Endothelial cell of umbilical vein (primary cell): ENCODE measurements around the gene WDFY3. TPM values are rescaled to one million over a fixed set of nuclear protein-coding genes. Genes with fewer than 3 reads are reported as not detected.

Experiments
- BruUV-seq: library from RNA; stranded (reverse); fragments of 400-500 nt; replicated peaks from 2 replicates; lab custom pipeline; 2021; lab: Mats Ljungman, UMichigan
- CTCF ChIA-PET: fragments of 300-600, 350-600 bp; sonication (Branson Sonifier 250); formaldehyde crosslinking; loops from one replicate; lab custom pipeline; 2021; ENCODE audit warnings: antibody characterized with exemption, inconsistent platforms; lab: Charles Lee
- POLR2A ChIA-PET: fragments of 300-600, 350-600 bp; sonication (Branson Sonifier 250); formaldehyde crosslinking; loops from one replicate; lab custom pipeline; 2021; ENCODE audit warnings: antibody characterized with exemption, inconsistent platforms; lab: Charles Lee
- DNase-seq: peaks from one replicate; pipeline ENCODE4 v3.0.0-alpha.2; 2011; ENCODE audit warnings: low read depth, low spot score
- FAIRE-seq: peaks from 2 replicates; lab custom pipeline; 2011; peaks lifted over from hg19 to GRCh38; lab: Jason Lieb, UNC
- H2AFZ ChIP-seq: 2 replicates; pipeline ENCODE4 v1.6.0; 2012; ENCODE audit warnings: low read depth, low read length, control low read depth, inconsistent platforms
- H3K27ac ChIP-seq: 2 replicates; pipeline ENCODE4 v1.5.1; 2011; ENCODE audit warnings: low read depth, mild to moderate bottlenecking, control low read depth, low read length, moderate library complexity; ENCODE audit not compliant: insufficient read depth
- H3K27me3 ChIP-seq, 2 experiments: 2 replicates each; pipeline versions ENCODE4 v1.6.0 to v1.6.1; 2011; ENCODE audit warnings: low read length in 2 of 2, mixed read lengths in 1 of 2; ENCODE audit not compliant: control insufficient read depth in 2 of 2, insufficient read depth in 2 of 2
- H3K36me3 ChIP-seq, 2 experiments: 2 replicates in 1 of 2; 3 replicates in 1 of 2; pipeline ENCODE4 v1.5.1; 2011; ENCODE audit warnings: low read length in 2 of 2, mild to moderate bottlenecking in 1 of 2, moderate library complexity in 1 of 2; ENCODE audit not compliant: control insufficient read depth in 2 of 2, insufficient read depth in 2 of 2; ENCODE audit errors: extremely low read depth in 1 of 2
- H3K4me1 ChIP-seq: 3 replicates; pipeline ENCODE4 v1.5.1; 2011; ENCODE audit warnings: mild to moderate bottlenecking, low read length; ENCODE audit not compliant: control insufficient read depth, insufficient read depth; ENCODE audit errors: extremely low read depth
- H3K4me2 ChIP-seq: 2 replicates; pipeline ENCODE4 v1.6.1; 2011; ENCODE audit warnings: low read length, control low read depth, mixed read lengths; ENCODE audit not compliant: insufficient read depth
- H3K4me3 ChIP-seq, 3 experiments: fragments of 200-600 bp in 1 of 3; sonication (generic), shearing (Covaris generic) in 1 of 3; replicated peaks in 1 of 3; 2 replicates each; pipeline ENCODE4 v1.5.1; 2011 to 2016; ENCODE audit warnings: control low read depth in 3 of 3, low read length in 3 of 3, mild to moderate bottlenecking in 2 of 3, inconsistent platforms in 1 of 3, low read depth in 1 of 3, moderate library complexity in 1 of 3; ENCODE audit not compliant: insufficient read depth in 1 of 3
- H3K79me2 ChIP-seq: 2 replicates; pipeline ENCODE4 v1.6.0; 2012; ENCODE audit warnings: low read length, inconsistent platforms; ENCODE audit not compliant: control insufficient read depth, insufficient read depth
- H3K9ac ChIP-seq: replicated peaks from 2 replicates; pipeline ENCODE3; 2011; ENCODE audit warnings: low read length, control low read depth; ENCODE audit not compliant: insufficient read depth; ENCODE audit errors: extremely low read depth
- H3K9me1 ChIP-seq: replicated peaks from 3 replicates; pipeline ENCODE4 v1.6.0; 2011; ENCODE audit warnings: mild to moderate bottlenecking, low read length; ENCODE audit not compliant: control insufficient read depth, insufficient read depth; ENCODE audit errors: extremely low read depth
- H3K9me3 ChIP-seq: replicated peaks from 2 replicates; pipeline ENCODE4 v1.5.1; 2012; ENCODE audit warnings: low read length, inconsistent platforms; ENCODE audit not compliant: control insufficient read depth, insufficient read depth
- H4K20me1 ChIP-seq: replicated peaks from 2 replicates; pipeline ENCODE3; 2011; ENCODE audit warnings: mild to moderate bottlenecking, low read length; ENCODE audit not compliant: control insufficient read depth, insufficient read depth; ENCODE audit errors: extremely low read depth
- CTCF ChIP-seq, 2 donors: IDR thresholded peaks; 1 replicate in 1 of 2; 2 replicates in 1 of 2; pipeline ENCODE4 v1.5.1; 2011; ENCODE audit warnings: low read length in 2 of 2, mild to moderate bottlenecking in 2 of 2, moderate library complexity in 2 of 2, control low read depth in 1 of 2, inconsistent platforms in 1 of 2, low read depth in 1 of 2; ENCODE audit not compliant: insufficient read depth in 1 of 2; ENCODE audit errors: extremely low read depth in 1 of 2
- EZH2 ChIP-seq: IDR thresholded peaks from 2 replicates; pipeline ENCODE4 v1.6.1; 2012; ENCODE audit warnings: borderline replicate concordance, low read depth, mild to moderate bottlenecking, moderate library complexity, low read length, inconsistent platforms; ENCODE audit not compliant: severe bottlenecking
- FOS ChIP-seq: IDR thresholded peaks from 2 replicates; pipeline ENCODE4 v1.6.1; 2011; ENCODE audit warnings: mild to moderate bottlenecking, low read length, moderate library complexity, borderline replicate concordance; ENCODE audit not compliant: insufficient read depth
- GATA2 ChIP-seq: IDR thresholded peaks from 2 replicates; pipeline ENCODE4 v1.7.0; 2011; ENCODE audit warnings: low read depth, mild to moderate bottlenecking, moderate library complexity, mixed read lengths, low read length; ENCODE audit not compliant: insufficient read length, insufficient read depth
- JUN ChIP-seq: IDR thresholded peaks from 2 replicates; pipeline ENCODE4 v1.6.1; 2011; ENCODE audit warnings: borderline replicate concordance, low read depth; ENCODE audit not compliant: insufficient read length, insufficient read depth
- MAX ChIP-seq: IDR thresholded peaks from 2 replicates; pipeline ENCODE4 v1.6.1; 2011; ENCODE audit not compliant: insufficient read depth, insufficient read length
- MYC ChIP-seq: IDR thresholded peaks from one replicate; pipeline ENCODE4 v1.6.1; 2011; ENCODE audit warnings: mild to moderate bottlenecking, low read depth, low read length
- POLR2A ChIP-seq: IDR thresholded peaks from 2 replicates; pipeline ENCODE4 v1.6.1; 2012; ENCODE audit warnings: low read depth, mild to moderate bottlenecking, control low read depth, low read length
- POLR2AphosphoS5 ChIP-seq: IDR thresholded peaks from 2 replicates; pipeline ENCODE4 v1.6.1; 2012; ENCODE audit warnings: low read depth, mild to moderate bottlenecking, control low read depth, low read length, moderate library complexity; ENCODE audit not compliant: insufficient read depth
- dilution Hi-C: fragments of 300-500 bp; cut with MboI; formaldehyde crosslinking; loops from one replicate; pipeline ENCODE4 v1.15.0; 2019; ENCODE audit warnings: low sequenced_read_pairs; ENCODE audit not compliant: extremely low pct_ligation_motif_present
- intact Hi-C: fragments of 100-400 bp; cut with micrococcal nuclease; formaldehyde crosslinking; loops from one replicate; pipeline ENCODE4 v1.10.0; 2022
- polyA plus RNA-seq, 4 experiments: library from polyadenylated mRNA; depleted of rRNA in 3 of 4; stranded (reverse) in 3 of 4; unstranded in 1 of 4; fragments of >200 nt; gene quantifications; 2 replicates each; pipeline versions ENCODE4 v1.2.1 to v1.2.3, GENCODE V29; 2011 to 2012; ENCODE audit warnings: missing spikeins in 1 of 4
- total RNA-seq: library from RNA; stranded (reverse); gene quantifications from 2 replicates; pipeline ENCODE4 v1.2.3, GENCODE V29; 2021

WDFY3 gene
- total and polyA plus RNA-seq, 2 donors (not counting 3 experiments of a cell fraction or from before 2014, with no cell fraction given): 37.0 to 113 TPM

GRCh38 chr4:84994280-84994679, 27.8 kb upstream of the WDFY3 start:
- no peaks in the 10 kb centered on the region for H3K9me3 ChIP-seq
- no peak overlapping the region for H3K4me2 ChIP-seq
- intact Hi-C loops (no loop called here), dilution Hi-C loops (no loop called here)
- no peaks in the 10 kb centered on the region for H3K79me2 ChIP-seq
- FAIRE-seq: no peak
- no peak overlapping the region for H2AFZ ChIP-seq
- H3K27me3 ChIP-seq: peaks cover 0 to 6% of the 10 kb centered on the region in 2 experiments
- no peak overlapping the region for H3K27ac ChIP-seq
- no TSS peak for BruUV-seq
- no peaks in the 10 kb centered on the region for H3K4me1 ChIP-seq
- H4K20me1 ChIP-seq: no peaks in the 10 kb centered on the region
- DNase-seq: no peak
- ChIA-PET CTCF (no interaction called here), POLR2A (no interaction called here)
- H3K4me3 ChIP-seq: no peak overlapping the region
- no peaks in the 10 kb centered on the region for H3K9me1 ChIP-seq
- no peak for TF ChIP-seq EZH2
- no peak for TF ChIP-seq POLR2A
- TF ChIP-seq CTCF (IDR thresholded peaks at IDR 0.05; ENCODE audit: extremely low read depth in 1 of 2, insufficient read depth in 1 of 2, low read depth in 1 of 2, low read length in 2 of 2): no peak
- TF ChIP-seq FOS: no peak
- no peak for TF ChIP-seq JUN
- no peak for TF ChIP-seq POLR2AphosphoS5
- TF ChIP-seq GATA2: no peak
- TF ChIP-seq MAX: no peak
- TF ChIP-seq MYC: no peak
- H3K36me3 ChIP-seq: no peaks in the 10 kb centered on the region
- H3K9ac ChIP-seq: no peak overlapping the region
